HCT116 (cell line): Measurements from ENCODE around the gene EEFSEC. TPM values are rescaled to one million over a fixed set of nuclear protein-coding genes. Genes with fewer than 3 reads are reported as not detected.

Experiments used
- ATAC-seq: fragments of 200-7000 bp; cut with Tn5 transposase; 2 replicates; pipeline ENCODE4 v1.9.1; 2020; ENCODE audit warnings: mild to moderate bottlenecking, moderate library complexity
- BruUV-seq: library from RNA; stranded (reverse); fragments of 400-500 nt; replicated peaks from 2 replicates; lab custom pipeline; 2021; lab: Mats Ljungman, UMichigan
- CTCF ChIA-PET: fragments of 300-600 bp; sonication (Branson Sonifier 250); formaldehyde crosslinking; loops from one replicate; lab custom pipeline; 2021; ENCODE audit warnings: antibody characterized with exemption; lab: Charles Lee
- POLR2A ChIA-PET: fragments of 300-600, 350-600 bp; sonication (Branson Sonifier 250); formaldehyde crosslinking; loops from one replicate; lab custom pipeline; 2021; ENCODE audit warnings: antibody characterized with exemption; lab: Charles Lee
- RAD21 ChIA-PET, 2 experiments: fragments of 300-600 bp; sonication (Branson Sonifier 250); formaldehyde crosslinking; loops; one replicate each; lab custom pipeline; 2023; ENCODE audit warnings: low total read pairs in 2 of 2; ENCODE audit not compliant: uncharacterized antibody in 2 of 2, unreplicated experiment in 2 of 2, low non-redundant PET in 1 of 2; lab: Charles Lee
- DNase-seq: peaks from one replicate; pipeline ENCODE4 v3.0.0-alpha.2; 2010; ENCODE audit warnings: low read depth, low spot score
- H2AFZ ChIP-seq: fragments of 200-600 bp; shearing (Covaris generic), sonication (generic); 2 replicates; pipeline ENCODE4 v1.6.1; 2017; ENCODE audit warnings: low read depth, mixed run types, mixed read lengths, antibody characterized with exemption, low read length; ENCODE audit not compliant: poor library complexity, severe bottlenecking
- H3K27ac ChIP-seq: 2 replicates; pipeline ENCODE4 v1.5.1; 2012; ENCODE audit warnings: low read depth, low read length
- H3K27me3 ChIP-seq: fragments of 200-600 bp; sonication (generic); 2 replicates; pipeline ENCODE4 v1.6.1; 2016; ENCODE audit warnings: mixed run types, low read length, mixed read lengths; ENCODE audit not compliant: insufficient read depth
- H3K36me3 ChIP-seq, 2 experiments: fragments of 200-500 bp in 1 of 2; fragments of 200-600 bp in 1 of 2; sonication (Bioruptor generic) in 1 of 2; sonication (generic) in 1 of 2; 2 replicates each; pipeline versions ENCODE4 v1.5.1 to v1.6.1; 2014 to 2016; ENCODE audit warnings: low read length in 2 of 2, inconsistent platforms in 1 of 2, mixed read lengths in 1 of 2, mixed run types in 1 of 2; ENCODE audit not compliant: insufficient read depth in 2 of 2, control insufficient read depth in 1 of 2
- H3K4me1 ChIP-seq, 2 experiments: fragments of 200-600 bp in 1 of 2; sonication (generic) in 1 of 2; 2 replicates each; pipeline versions ENCODE4 v1.5.1 to v1.6.1; 2012 to 2017; ENCODE audit warnings: low read length in 2 of 2, inconsistent platforms in 1 of 2, mild to moderate bottlenecking in 1 of 2, mixed read lengths in 1 of 2, mixed run types in 1 of 2, moderate library complexity in 1 of 2; ENCODE audit not compliant: insufficient read depth in 2 of 2, control insufficient read depth in 1 of 2
- H3K4me2 ChIP-seq: fragments of 200-600 bp; sonication (generic); 2 replicates; pipeline ENCODE4 v1.6.1; 2017; ENCODE audit warnings: mixed run types, low read length, mixed read lengths
- H3K4me3 ChIP-seq, 2 experiments: fragments of 200-600 bp in 1 of 2; sonication (generic) in 1 of 2; replicated peaks in 1 of 2; 2 replicates each; pipeline ENCODE4 v1.5.1; 2011 to 2016; ENCODE audit warnings: low read length in 2 of 2, control low read depth in 1 of 2, low read depth in 1 of 2, mild to moderate bottlenecking in 1 of 2, mixed read lengths in 1 of 2, mixed run types in 1 of 2
- H3K79me2 ChIP-seq: fragments of 200-600 bp; sonication (generic); 2 replicates; pipeline ENCODE4 v1.6.1; 2017; ENCODE audit warnings: mild to moderate bottlenecking, mixed run types, low read length, moderate library complexity, mixed read lengths; ENCODE audit not compliant: insufficient read depth
- H3K9ac ChIP-seq: fragments of 200-600 bp; sonication (generic); 2 replicates; pipeline ENCODE4 v1.6.1; 2016; ENCODE audit warnings: low read length, mixed read lengths
- H3K9me2 ChIP-seq: fragments of 200-600 bp; sonication (generic), shearing (Covaris generic); 2 replicates; pipeline ENCODE4 v1.6.1; 2017; ENCODE audit warnings: mixed run types, mild to moderate bottlenecking, moderate library complexity; ENCODE audit not compliant: insufficient read depth
- H3K9me3 ChIP-seq, 2 experiments: fragments of 200-500 bp in 1 of 2; fragments of 200-600 bp in 1 of 2; sonication (Bioruptor generic) in 1 of 2; sonication (generic) in 1 of 2; 2 replicates each; pipeline ENCODE4 v1.6.1; 2014 to 2017; ENCODE audit warnings: low read length in 2 of 2, mixed read lengths in 2 of 2, inconsistent platforms in 1 of 2, low read depth in 1 of 2, mild to moderate bottlenecking in 1 of 2, mixed run types in 1 of 2, moderate library complexity in 1 of 2; ENCODE audit not compliant: control insufficient read depth in 1 of 2, insufficient read depth in 1 of 2
- H4K20me1 ChIP-seq: fragments of 200-600 bp; sonication (generic), shearing (Covaris generic); 2 replicates; pipeline ENCODE4 v1.6.1; 2017; ENCODE audit warnings: mixed run types, mild to moderate bottlenecking, moderate library complexity; ENCODE audit not compliant: insufficient read depth
- CBX3 ChIP-seq: IDR thresholded peaks from 2 replicates; pipeline ENCODE4 v1.6.1; 2012; ENCODE audit warnings: low read depth
- CEBPB ChIP-seq: IDR thresholded peaks from 2 replicates; pipeline ENCODE4 v1.6.1; 2012; ENCODE audit warnings: low read depth
- EGR1 ChIP-seq: IDR thresholded peaks from 2 replicates; pipeline ENCODE4 v1.6.1; 2012; ENCODE audit warnings: low read depth
- ELF1 ChIP-seq: IDR thresholded peaks from 2 replicates; pipeline ENCODE4 v1.6.1; 2012; ENCODE audit warnings: low read depth, borderline replicate concordance
- FOSL1 ChIP-seq: IDR thresholded peaks from 2 replicates; pipeline ENCODE4 v1.6.1; 2012; ENCODE audit warnings: low read depth
- JUND ChIP-seq: IDR thresholded peaks from 2 replicates; pipeline ENCODE4 v1.6.1; 2012
- POLR2A ChIP-seq: IDR thresholded peaks from 2 replicates; pipeline ENCODE4 v1.7.0; 2011; ENCODE audit warnings: borderline replicate concordance; ENCODE audit not compliant: insufficient read depth, insufficient read length; ENCODE audit errors: extremely low read depth
- POLR2AphosphoS5 ChIP-seq: IDR thresholded peaks from 2 replicates; pipeline ENCODE4 v1.6.1; 2011; ENCODE audit warnings: mild to moderate bottlenecking, low read depth, low read length, moderate library complexity
- RAD21 ChIP-seq: IDR thresholded peaks from 2 replicates; pipeline ENCODE4 v1.6.1; 2012; ENCODE audit warnings: low read depth, mild to moderate bottlenecking
- SP1 ChIP-seq: IDR thresholded peaks from 2 replicates; pipeline ENCODE4 v1.6.1; 2012; ENCODE audit warnings: low read depth
- SRF ChIP-seq: IDR thresholded peaks from 2 replicates; pipeline ENCODE4 v1.6.1; 2012; ENCODE audit warnings: low read depth
- YY1 ChIP-seq: IDR thresholded peaks from 2 replicates; pipeline ENCODE4 v1.6.1; 2011; ENCODE audit warnings: low read length, low read depth, moderate library complexity, mild to moderate bottlenecking; ENCODE audit not compliant: insufficient replicate concordance; ENCODE audit errors: extremely low read depth
- ZNF274 ChIP-seq: fragments of 200-500 bp; sonication (Bioruptor generic); IDR thresholded peaks from 2 replicates; pipeline ENCODE4 v1.6.1; 2014; ENCODE audit warnings: mild to moderate bottlenecking, low read depth, low read length, inconsistent platforms
- intact Hi-C: fragments of 100-400 bp; cut with micrococcal nuclease; formaldehyde crosslinking; loops from 2 replicates; pipeline ENCODE4 v1.10.0; 2022
- total RNA-seq: library from RNA; stranded (reverse); gene quantifications from one replicate; pipeline ENCODE4 v1.2.1, GENCODE V29; 2021; ENCODE audit not compliant: unreplicated experiment
- TF ChIP-seq, protein P1 (sequence below): IDR thresholded peaks from 2 replicates; pipeline ENCODE4 v1.6.1; 2012
- TF ChIP-seq, protein P2 (sequence below): IDR thresholded peaks from 2 replicates; pipeline ENCODE4 v1.6.1; 2012; ENCODE audit warnings: low read depth

Gene EEFSEC
- total RNA-seq, 1 experiment from 2014 or later = 16.1 TPM

GRCh38 chr3:128276146-128276435, 122.8 kb downstream of the EEFSEC start:
- POLR2A ChIA-PET = no interaction called here
- DNase-seq (no peak), ATAC-seq (no peak)
- no TSS peak for BruUV-seq
- Histone ChIP-seq H3K27ac (no peak overlapping the region), H3K4me2 (no peak overlapping the region), H4K20me1 (no peaks in the 10 kb centered on the region), H2AFZ (no peak overlapping the region), H3K9me2 (no peaks in the 10 kb centered on the region), H3K9me3 (no peaks in the 10 kb centered on the region), H3K27me3 (no peaks in the 10 kb centered on the region), H3K4me3 (no peak overlapping the region), H3K9ac (no peak overlapping the region), H3K4me1 (no peaks in the 10 kb centered on the region), H3K36me3 (no peaks in the 10 kb centered on the region), H3K79me2 (no peaks in the 10 kb centered on the region)
- RAD21 ChIA-PET = no interaction called here
- CTCF ChIA-PET = no interaction called here
- intact Hi-C loops = no loop called here
- no peak for TF ChIP-seq ELF1
- no peak for TF ChIP-seq CEBPB
- TF ChIP-seq, protein P1, sequence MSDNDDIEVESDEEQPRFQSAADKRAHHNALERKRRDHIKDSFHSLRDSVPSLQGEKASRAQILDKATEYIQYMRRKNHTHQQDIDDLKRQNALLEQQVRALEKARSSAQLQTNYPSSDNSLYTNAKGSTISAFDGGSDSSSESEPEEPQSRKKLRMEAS = no peak

DNA sequence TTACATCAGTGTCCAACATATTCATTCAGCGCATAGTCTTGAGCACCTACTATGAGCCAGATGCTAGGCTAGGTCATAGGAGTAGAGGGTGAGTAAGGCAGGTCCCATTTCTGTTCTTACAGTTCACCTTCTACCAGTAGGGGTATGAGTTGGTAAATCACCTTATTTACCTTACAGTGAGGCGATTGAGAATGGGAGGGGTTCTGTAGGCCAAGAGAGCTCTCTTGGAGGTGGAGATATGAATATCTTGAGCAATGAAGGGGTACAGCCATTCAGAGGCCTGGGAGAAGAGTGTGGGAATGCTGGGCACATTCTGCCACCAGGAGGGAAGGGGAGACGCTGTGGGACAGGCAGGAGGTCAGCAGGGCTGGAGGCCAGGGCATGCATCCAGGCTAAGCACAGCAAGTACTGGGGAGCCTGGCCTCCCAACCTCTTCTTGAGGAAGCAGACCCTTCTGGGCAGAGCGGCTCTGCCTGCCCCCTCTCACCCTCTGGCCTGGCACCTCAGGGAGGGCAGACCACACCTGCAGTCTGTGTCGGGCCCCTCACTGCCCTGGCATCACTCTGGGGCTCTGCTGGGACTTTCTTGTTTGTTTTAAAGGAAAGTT, 123.4 kb downstream of the EEFSEC start:
- Histone ChIP-seq H4K20me1 (no peaks in the 10 kb centered on the region), H3K9me2 (no peaks in the 10 kb centered on the region), H3K9ac (no peak overlapping the region), H3K4me1 (no peaks in the 10 kb centered on the region)
- CTCF ChIA-PET = no interaction called here
- RAD21 ChIA-PET = no interaction called here
- TF ChIP-seq RAD21 (no peak), POLR2AphosphoS5 (no peak), CBX3 (no peak), JUND (no peak), ZNF274 (no peak), YY1 (no peak), FOSL1 (no peak), CEBPB (no peak), SRF (no peak), SP1 (no peak), POLR2A (no peak), EGR1 (no peak)
- TF ChIP-seq, protein P2, sequence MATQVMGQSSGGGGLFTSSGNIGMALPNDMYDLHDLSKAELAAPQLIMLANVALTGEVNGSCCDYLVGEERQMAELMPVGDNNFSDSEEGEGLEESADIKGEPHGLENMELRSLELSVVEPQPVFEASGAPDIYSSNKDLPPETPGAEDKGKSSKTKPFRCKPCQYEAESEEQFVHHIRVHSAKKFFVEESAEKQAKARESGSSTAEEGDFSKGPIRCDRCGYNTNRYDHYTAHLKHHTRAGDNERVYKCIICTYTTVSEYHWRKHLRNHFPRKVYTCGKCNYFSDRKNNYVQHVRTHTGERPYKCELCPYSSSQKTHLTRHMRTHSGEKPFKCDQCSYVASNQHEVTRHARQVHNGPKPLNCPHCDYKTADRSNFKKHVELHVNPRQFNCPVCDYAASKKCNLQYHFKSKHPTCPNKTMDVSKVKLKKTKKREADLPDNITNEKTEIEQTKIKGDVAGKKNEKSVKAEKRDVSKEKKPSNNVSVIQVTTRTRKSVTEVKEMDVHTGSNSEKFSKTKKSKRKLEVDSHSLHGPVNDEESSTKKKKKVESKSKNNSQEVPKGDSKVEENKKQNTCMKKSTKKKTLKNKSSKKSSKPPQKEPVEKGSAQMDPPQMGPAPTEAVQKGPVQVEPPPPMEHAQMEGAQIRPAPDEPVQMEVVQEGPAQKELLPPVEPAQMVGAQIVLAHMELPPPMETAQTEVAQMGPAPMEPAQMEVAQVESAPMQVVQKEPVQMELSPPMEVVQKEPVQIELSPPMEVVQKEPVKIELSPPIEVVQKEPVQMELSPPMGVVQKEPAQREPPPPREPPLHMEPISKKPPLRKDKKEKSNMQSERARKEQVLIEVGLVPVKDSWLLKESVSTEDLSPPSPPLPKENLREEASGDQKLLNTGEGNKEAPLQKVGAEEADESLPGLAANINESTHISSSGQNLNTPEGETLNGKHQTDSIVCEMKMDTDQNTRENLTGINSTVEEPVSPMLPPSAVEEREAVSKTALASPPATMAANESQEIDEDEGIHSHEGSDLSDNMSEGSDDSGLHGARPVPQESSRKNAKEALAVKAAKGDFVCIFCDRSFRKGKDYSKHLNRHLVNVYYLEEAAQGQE = no peak
- TF ChIP-seq, protein P1 = no peak
- TF ChIP-seq, all 23 proteins: peak for 0
- BruUV-seq = no TSS peak
- Histone ChIP-seq H2AFZ (no peak overlapping the region), H3K4me2 (no peak overlapping the region), H3K79me2 (no peaks in the 10 kb centered on the region), H3K27me3 (no peaks in the 10 kb centered on the region), H3K4me3 (no peak overlapping the region), H3K27ac (no peak overlapping the region), H3K36me3 (no peaks in the 10 kb centered on the region), H3K9me3 (no peaks in the 10 kb centered on the region)
- ATAC-seq (peak; percentile 30; the same call in 1 of the 2 replicates), DNase-seq (no peak)
- intact Hi-C loops = no loop called here
- POLR2A ChIA-PET = no interaction called here
